GM21360 (cell line): ENCODE data around the gene BAHCC1.

Experiments used
- ATAC-seq: cut with Tn5 transposase; IDR thresholded peaks from one replicate; pipeline ENCODE4 v1.9.1; 2021; ENCODE audit warnings: mild to moderate bottlenecking, moderate library complexity; ENCODE audit not compliant: unreplicated experiment

BAHCC1 gene

GRCh38 chr17:81397314-81398175, 2.3 kb downstream of the BAHCC1 start:
- no peak for ATAC-seq

DNA sequence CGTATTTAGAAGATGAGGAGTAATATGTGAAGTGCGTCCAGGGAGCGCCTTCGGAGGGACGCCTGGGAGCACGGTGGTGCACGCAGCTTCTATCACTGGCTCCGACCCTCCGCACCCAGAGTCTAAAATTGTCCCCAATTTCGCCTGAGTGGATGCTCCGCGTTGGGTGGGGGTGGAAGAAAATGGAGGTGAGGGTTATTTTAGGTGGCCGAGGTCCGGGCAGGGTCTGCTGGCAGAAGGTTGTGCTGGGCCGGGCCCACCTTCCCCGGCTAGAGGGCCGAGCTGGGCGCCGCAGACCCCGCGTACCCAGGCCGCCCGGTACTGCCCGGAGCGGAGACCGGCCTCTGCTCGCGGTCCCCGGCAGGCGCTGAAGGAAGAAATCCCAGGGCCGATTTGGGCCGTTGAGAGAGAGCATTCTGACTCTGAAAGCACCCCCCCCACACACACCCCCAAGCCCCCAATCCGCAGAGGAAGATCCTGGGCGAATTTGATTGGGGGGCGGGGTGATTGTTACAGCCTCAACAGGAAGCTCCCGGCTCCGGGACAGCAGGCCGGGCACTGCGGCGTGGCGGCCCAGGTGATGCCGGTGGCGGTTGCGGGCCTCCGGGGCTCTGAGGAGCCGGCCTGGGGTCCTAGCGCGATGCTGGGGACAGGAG, 3.0 kb downstream of the BAHCC1 start:
- no peak for ATAC-seq

GRCh38 chr17:81398832-81399411, 3.7 kb downstream of the BAHCC1 start:
- no peak for ATAC-seq

DNA sequence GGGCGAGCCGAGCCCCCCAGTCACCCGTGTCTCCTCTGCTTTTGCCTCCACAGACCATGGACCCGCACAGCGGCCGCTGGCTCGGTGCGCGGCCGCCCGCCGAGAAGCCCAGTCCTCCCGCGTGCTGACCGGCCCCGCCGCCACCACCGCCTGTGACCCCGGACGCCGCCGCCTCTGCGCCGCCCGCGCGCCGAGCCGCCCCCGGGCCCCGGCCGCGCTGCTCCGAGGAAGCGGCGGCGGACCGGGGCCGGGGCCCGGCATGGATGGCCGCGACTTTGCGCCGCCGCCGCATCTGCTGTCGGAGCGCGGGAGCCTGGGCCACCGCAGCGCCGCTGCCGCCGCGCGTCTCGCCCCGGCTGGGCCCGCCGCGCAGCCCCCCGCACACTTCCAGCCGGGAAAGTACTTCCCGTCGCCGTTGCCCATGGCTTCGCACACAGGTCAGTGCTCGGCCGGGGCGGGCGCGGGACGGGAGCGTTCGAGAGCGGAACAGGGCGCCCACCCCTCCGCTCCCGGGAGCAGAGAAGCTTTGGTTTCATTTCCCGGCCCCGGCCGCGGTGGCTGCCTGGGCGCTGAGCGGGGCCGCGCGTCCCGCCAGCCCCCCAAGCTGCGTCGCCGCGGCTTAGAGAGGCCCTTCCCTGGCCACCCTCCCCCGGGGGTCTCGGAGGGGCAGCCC, 4.4 kb downstream of the BAHCC1 start:
- no peak for ATAC-seq

DNA sequence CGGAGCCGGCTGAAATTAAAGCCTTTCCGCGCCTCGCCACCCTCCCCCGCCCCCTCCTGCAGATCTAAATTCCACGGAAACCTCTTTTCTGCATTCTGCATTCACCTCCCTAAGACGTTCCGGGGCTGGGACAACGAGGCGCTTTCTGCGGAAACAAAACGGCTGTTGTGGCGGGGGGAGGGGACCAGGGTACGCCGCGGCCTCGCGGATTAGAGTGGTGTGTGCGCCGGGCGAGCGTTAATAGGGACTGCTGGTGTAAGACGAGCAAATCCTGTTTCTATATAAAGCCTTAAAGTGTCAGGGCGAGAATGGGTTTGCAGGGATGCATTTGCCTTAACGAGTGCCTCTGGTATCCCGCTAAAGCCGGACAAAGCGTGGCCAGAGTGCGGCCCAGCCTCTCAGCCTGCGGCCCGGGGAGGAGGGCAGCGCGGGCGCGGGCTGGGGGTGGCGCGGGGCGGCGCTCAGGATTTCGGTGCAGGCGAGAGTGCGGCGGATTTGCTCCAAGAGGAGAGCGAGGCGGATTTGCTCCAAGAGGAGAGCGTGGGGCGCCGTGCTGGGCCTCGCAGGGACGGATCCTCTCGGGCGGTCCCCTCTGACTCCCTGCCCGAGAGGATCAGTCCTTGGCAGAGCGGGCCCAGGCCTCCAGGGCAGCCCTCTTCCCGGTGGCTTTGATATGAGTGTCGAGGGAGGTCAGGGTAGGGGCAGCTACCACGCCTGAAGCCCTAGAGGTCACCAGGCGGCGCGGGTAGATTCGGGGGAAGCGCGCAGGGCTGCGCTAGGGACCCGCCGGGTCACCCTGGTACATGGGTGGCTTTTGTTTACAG, 5.1 kb downstream of the BAHCC1 start:
- ATAC-seq: no peak

GRCh38 chr17:81400996-81401722, 5.9 kb downstream of the BAHCC1 start:
- ATAC-seq: no peak

DNA sequence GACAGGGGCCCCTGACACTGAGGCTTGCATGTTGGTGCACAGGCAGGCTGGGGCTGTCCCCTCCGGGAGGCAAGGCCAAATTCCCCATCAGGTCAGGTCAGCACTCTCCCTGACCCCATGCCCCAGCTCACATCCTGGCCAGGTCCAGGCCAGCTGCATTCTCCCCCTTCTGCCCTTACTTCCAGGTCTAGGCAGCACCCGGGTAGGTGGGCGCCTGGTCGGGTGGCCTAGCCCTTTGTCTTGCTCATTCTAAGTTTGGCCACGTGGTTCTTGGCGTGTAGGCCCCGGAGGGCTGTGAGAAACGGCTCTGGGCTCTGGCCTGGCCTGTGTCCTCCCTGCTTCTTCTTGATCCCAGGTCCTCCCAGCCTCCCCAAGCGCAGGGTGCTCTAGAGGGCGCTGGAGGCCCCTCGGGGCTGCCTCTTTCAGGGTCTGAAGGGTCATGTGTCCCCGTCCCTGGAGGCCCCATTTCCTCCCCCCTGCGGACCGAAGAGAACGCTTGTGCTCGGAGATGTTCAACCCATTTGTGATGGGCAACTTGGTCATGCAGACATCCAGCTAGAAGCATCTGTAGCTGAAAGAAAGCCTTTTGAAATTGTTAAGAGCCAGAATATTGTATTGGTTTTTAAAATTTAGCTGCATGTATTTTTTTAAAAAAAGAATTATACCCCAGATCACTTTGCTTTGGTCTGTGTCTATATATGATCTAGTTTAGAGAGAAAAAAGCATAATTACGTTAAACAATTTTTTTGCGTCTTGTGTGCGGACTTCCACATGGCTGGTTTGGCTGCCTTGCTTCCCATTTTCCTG, 6.7 kb downstream of the BAHCC1 start:
- no peak for ATAC-seq

GRCh38 chr17:81402530-81402941, 7.3 kb downstream of the BAHCC1 start:
- ATAC-seq: no peak

DNA sequence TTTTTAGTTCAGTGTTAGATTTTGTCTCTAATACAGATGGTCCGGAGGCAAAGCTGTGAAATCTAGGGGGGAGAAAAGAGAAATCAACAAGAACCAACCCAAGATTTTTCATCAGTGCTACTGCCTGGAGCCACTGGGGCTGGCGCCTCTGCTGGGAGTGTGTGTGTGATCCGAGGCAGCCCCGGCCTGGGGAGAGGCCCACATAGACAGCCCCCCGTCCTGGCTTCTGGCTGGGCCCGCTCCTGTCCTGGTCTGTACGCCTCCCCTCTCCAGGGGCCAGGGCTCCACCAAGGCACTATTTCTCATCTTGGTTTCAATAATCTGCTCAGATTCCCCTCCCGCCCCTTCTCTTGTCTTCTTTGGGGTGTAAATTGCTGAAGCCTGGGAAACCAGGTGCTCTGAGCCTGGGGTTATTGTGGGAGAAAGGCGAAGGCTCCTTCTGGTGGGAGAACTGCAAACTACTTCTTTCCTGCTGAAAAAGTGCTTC, 7.8 kb downstream of the BAHCC1 start:
- ATAC-seq: no peak

- no peak for ATAC-seq
Observed at GRCh38 chr17:81403671-81404534, 8.6 kb downstream of the BAHCC1 start.

DNA sequence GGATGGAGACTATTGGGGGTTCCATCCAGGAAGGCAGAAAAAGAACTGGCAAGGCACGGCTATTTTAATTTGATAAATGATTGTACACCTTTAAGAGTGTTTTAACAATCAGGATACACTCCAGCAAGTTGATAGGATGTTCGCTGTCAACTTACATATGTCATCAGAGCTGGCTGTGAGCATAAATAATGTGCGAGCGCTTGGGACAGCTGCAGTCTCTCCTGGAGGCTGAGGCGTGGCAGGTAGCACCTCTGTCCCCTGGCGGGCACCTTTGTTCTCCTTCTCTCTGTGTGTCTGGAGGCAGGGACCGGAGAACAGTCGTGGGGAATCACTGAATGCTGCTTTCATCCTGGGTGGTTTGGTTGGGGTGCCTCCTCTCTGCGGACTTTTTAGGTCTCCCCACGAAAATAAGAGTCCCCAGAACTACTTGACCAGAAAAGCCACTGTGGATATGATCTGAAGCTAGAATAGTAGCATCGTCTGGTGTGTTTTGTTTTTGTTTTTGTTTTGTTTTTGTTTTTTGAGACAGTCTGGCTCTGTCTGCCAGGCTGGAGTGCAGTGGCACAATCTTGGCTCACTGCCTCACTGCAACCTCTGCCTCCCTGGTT, 9.4 kb downstream of the BAHCC1 start:
- ATAC-seq: no peak

- no peak for ATAC-seq
Observed at GRCh38 chr17:81405411-81405872, 10.2 kb downstream of the BAHCC1 start.

DNA sequence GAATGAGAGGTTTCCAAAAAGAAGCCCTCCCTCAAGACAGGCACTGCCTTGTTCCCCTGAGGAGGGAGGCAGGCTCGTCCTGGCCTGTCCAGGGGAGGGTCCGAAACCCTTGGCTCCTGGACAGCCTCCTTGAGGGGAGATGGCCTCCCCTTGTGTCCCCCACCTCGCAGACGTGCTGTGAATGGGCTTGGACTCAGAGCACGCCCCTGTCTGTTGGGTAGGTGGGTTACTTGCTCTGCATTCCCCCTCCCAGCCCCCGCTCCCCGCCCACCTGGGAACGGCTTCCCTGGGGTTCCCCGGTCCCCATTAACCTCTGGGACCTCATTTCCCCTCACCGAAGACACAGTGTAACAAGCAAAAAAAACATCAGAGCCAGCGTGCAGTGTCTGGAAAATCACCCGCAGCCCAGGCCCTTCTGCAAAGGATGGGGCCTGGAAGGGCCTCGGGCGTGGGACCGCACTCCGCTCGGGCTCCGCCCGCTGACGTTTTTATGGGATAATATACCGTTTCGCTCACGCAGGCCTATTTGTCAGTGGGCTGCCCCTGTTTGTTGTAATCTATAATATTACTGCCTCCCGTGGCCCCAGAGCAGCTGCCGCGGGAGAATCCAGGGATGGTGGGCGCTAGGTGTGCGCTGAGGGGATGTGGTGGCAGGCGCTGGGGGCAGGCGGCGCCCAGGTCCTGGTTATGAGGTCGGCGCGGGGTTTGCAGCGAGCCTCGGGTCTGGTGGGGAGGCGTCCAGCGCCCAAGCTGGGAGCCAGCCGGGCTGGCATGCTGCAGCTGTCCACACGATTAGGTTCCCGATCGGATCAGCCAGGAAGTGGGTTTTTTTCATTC, 11.1 kb downstream of the BAHCC1 start:
- no peak for ATAC-seq

- no peak for ATAC-seq
Observed at GRCh38 chr17:81408049-81408448, 12.8 kb downstream of the BAHCC1 start.

DNA sequence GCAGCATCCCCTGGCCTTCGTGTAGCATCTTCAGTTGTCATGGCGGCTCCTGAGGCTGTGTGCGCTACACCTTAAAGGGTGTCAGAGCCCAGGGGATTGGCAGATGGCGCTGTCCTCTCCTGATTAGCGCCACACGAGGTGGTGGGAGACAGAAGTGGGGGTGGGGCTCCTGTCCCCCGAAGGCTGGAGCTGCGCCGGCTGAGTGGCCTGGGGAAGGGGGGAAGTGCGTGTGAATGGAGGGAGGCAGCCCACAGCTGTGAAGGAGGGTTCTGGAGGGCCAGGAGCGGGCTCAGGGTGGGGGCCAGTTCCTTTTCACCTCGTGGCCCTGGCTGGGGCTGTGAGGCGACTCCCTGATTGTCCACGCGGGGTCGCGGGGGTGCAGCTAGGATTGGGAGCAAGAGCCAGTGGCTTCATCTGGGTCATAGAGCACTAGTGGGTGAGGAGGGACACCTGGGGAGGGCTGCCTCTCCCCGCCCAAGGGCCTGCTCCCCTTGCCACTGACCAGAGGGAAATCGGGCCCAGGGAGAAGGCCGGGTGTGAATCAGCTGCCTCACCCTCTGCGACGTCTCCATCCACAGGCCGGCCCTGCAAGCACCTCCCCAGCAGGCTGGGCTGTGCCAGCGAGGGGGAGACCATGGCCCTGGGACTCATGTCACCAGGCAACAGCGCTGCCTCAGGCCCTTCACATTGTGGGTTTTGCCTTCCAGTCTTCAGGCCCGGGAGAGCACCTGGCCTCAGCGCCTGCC, 14.1 kb downstream of the BAHCC1 start:
- ATAC-seq: no peak

DNA sequence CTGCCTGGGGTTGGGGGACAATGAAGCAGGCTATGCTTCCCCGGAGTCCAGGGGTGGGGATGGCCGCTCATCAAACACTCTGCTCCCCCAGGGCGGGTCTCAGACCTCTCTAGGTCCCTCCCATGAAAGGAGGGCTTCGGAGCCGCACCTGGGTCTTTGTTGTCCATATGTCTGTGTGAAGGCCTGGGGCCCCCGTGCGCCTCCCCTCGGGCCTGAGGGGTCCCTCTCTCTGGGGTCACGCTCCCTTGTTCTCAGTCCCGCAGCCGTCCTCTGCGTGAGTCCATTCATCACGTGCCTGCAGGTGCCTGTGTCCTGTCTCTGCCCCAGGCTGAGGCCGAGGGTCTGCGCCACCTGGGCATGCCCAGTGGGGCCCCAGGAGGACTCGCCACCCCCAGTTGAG, 15.6 kb downstream of the BAHCC1 start:
- ATAC-seq: no peak
